ENCODE data around the gene PTPRD.

The PTPRD gene

DNA sequence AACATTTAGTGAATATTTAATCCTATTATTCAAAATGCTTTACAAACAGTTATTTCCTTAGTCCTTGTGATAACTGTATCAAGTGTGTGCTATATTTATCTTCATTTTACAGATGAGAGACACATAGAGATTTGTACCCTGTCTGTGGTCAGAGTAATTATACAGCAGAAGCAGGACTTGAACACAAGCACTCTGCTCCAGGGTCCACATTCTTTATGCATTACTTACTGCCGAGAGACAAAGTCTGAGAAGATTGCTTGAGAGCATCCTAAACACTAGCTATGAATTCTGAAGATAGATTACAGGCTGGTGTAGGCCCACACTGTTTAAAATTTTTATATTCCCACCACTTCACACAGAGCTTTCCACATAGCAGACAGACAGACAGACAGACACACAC lies 1887.2 kb downstream of the PTPRD start:
- Mint-ChIP-seq H3K4me3 (no peak overlapping the region), H3K27me3 (peaks cover 2% of the 10 kb centered on the region), H3K9me3 (no peaks in the 10 kb centered on the region), H3K4me1 (ENCODE audit: low read depth) (no peaks in the 10 kb centered on the region), H3K27ac (no peak overlapping the region), H3K36me3 (ENCODE audit: low read depth) (no peaks in the 10 kb centered on the region)

- Mint-ChIP-seq H3K4me3 (no peak overlapping the region), H3K27me3 (no peaks in the 10 kb centered on the region), H3K9me3 (no peaks in the 10 kb centered on the region), H3K27ac (no peak overlapping the region), H3K36me3 (ENCODE audit: low read depth) (no peaks in the 10 kb centered on the region), H3K4me1 (ENCODE audit: low read depth) (no peaks in the 10 kb centered on the region)
These were observed 1888.4 kb downstream of the PTPRD start for GRCh38 chr9:8724284-8725018.

DNA sequence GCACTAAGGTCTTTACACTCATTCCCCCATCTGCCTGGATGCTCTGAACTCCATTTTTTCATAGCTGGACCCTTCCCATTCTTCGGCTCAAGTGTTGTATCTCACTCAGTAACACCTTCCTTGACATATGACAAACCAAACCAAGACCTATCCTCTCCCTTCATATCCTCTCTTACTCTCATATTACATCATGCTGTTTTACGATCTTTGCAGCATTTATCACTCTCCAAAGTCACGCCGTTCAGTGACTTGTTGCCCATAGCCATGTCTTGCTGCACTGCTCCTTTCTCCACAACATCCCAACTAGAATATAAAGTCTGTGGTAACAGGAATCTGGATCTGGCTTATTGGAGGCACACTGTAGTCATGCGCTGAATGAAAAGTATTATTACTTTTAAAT lies 1889.6 kb downstream of the PTPRD start:
- no peaks in the 10 kb centered on the region for H3K9me3 Mint-ChIP-seq
- no peak overlapping the region for H3K4me3 Mint-ChIP-seq
- no peaks in the 10 kb centered on the region for H3K4me1 Mint-ChIP-seq (ENCODE audit: low read depth)
- H3K27me3 Mint-ChIP-seq, result no peaks in the 10 kb centered on the region
- no peaks in the 10 kb centered on the region for H3K36me3 Mint-ChIP-seq (ENCODE audit: low read depth)
- no peak overlapping the region for H3K27ac Mint-ChIP-seq

GRCh38 chr9:8719833-8720486 lies 1892.8 kb downstream of the PTPRD start:
- Mint-ChIP-seq H3K4me1 (ENCODE audit: low read depth) (no peaks in the 10 kb centered on the region), H3K9me3 (no peaks in the 10 kb centered on the region), H3K27ac (no peak overlapping the region), H3K36me3 (ENCODE audit: low read depth) (no peaks in the 10 kb centered on the region), H3K27me3 (no peaks in the 10 kb centered on the region), H3K4me3 (no peak overlapping the region)

DNA sequence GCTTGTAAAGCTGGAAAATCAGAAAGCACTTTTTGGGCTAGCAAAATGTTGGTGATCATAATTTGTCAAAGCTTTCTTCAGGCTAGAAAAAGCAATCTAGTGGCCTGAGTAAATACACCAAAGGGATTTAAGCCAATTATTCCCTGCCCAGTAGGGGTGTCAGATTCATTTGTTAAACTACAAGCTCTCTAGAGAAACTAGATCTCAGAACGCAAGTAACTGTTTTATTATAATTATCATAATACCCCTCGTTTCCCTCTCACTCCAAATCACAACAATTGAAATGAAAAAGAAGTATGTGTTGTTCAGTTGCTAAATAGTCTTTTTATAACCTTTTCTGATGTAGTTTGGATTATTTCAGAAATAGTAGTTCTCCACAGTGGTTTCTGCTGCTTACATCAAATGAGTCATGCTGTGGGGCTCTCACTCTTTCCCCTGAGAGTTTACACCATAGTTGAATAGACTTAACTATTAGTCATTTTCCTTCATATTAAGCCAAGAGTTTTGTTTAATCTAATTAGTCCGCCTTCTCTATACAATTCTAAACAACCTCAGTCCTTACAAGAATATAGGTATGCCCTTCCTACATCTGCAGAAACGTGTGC lies 1894.6 kb downstream of the PTPRD start:
- no peaks in the 10 kb centered on the region for H3K36me3 Mint-ChIP-seq (ENCODE audit: low read depth)
- H3K27ac Mint-ChIP-seq, result no peak overlapping the region
- no peak overlapping the region for H3K4me3 Mint-ChIP-seq
- H3K4me1 Mint-ChIP-seq (ENCODE audit: low read depth), result no peaks in the 10 kb centered on the region
- no peaks in the 10 kb centered on the region for H3K27me3 Mint-ChIP-seq
- peaks cover under 1% of the 10 kb centered on the region for H3K9me3 Mint-ChIP-seq

GRCh38 chr9:8717146-8717545 lies 1895.7 kb downstream of the PTPRD start:
- Mint-ChIP-seq H3K27ac (no peak overlapping the region), H3K9me3 (peaks cover 3% of the 10 kb centered on the region), H3K4me1 (ENCODE audit: low read depth) (no peaks in the 10 kb centered on the region), H3K27me3 (no peaks in the 10 kb centered on the region), H3K4me3 (no peak overlapping the region), H3K36me3 (ENCODE audit: low read depth) (no peaks in the 10 kb centered on the region)

- no peak overlapping the region for H3K4me3 Mint-ChIP-seq
- H3K36me3 Mint-ChIP-seq (ENCODE audit: low read depth), result no peaks in the 10 kb centered on the region
- H3K27ac Mint-ChIP-seq, result no peak overlapping the region
- H3K4me1 Mint-ChIP-seq (ENCODE audit: low read depth), result no peaks in the 10 kb centered on the region
- H3K27me3 Mint-ChIP-seq, result no peaks in the 10 kb centered on the region
- H3K9me3 Mint-ChIP-seq, result peaks cover 3% of the 10 kb centered on the region
These were observed 1897.0 kb downstream of the PTPRD start for GRCh38 chr9:8715788-8716187.

- Mint-ChIP-seq H3K4me1 (ENCODE audit: low read depth) (no peaks in the 10 kb centered on the region), H3K36me3 (ENCODE audit: low read depth) (no peaks in the 10 kb centered on the region), H3K9me3 (peaks cover 3% of the 10 kb centered on the region), H3K27me3 (no peaks in the 10 kb centered on the region), H3K4me3 (no peak overlapping the region), H3K27ac (no peak overlapping the region)
These were observed 1899.0 kb downstream of the PTPRD start for GRCh38 chr9:8713811-8714165.

GRCh38 chr9:8713149-8713810 lies 1899.5 kb downstream of the PTPRD start:
- no peaks in the 10 kb centered on the region for H3K4me1 Mint-ChIP-seq (ENCODE audit: low read depth)
- peaks cover 3% of the 10 kb centered on the region for H3K9me3 Mint-ChIP-seq
- no peak overlapping the region for H3K4me3 Mint-ChIP-seq
- H3K36me3 Mint-ChIP-seq (ENCODE audit: low read depth), result no peaks in the 10 kb centered on the region
- no peaks in the 10 kb centered on the region for H3K27me3 Mint-ChIP-seq
- H3K27ac Mint-ChIP-seq, result no peak overlapping the region

DNA sequence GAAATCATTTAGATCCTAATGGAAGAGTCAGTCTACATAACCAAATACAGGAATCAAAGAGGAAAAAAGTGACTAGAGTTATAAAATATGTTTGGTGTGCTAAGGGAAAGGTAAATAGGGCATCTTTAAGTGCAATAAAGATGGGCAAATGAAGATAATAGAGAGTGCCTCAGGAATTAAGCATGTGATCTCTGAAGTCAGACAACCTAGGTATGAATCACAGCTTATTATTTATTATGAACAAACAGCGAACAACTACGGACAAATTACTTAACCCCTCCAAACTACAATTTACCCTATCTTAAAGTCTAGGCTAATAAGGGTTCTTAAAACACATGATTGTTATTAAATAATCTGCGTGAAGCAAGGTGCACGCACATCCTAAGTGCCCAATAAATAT lies 1903.1 kb downstream of the PTPRD start:
- Mint-ChIP-seq H3K4me3 (no peak overlapping the region), H3K27ac (no peak overlapping the region), H3K9me3 (peaks cover 3% of the 10 kb centered on the region), H3K27me3 (no peaks in the 10 kb centered on the region), H3K4me1 (ENCODE audit: low read depth) (no peaks in the 10 kb centered on the region), H3K36me3 (ENCODE audit: low read depth) (no peaks in the 10 kb centered on the region)

DNA sequence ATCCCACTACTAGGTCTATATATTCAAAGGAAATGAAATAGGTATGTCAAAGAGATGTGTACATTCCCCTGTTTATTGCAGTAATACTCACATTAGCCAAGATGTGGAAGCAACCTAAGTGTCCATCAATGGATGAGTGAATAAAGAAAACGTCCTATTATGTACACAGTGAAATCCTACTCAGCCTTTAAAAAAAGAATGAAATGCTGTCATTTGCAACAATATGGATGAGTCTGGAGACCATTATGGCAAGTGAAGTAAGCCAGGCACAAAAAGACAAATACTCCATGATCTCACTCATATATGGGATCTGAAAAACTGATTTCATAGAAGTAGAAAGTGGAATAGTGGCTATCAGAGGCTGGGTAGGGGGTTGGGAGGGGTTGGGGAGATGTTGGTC lies 1904.1 kb downstream of the PTPRD start:
- Mint-ChIP-seq H3K4me1 (ENCODE audit: low read depth) (no peaks in the 10 kb centered on the region), H3K9me3 (peaks cover 3% of the 10 kb centered on the region), H3K27me3 (peaks cover 3% of the 10 kb centered on the region), H3K36me3 (ENCODE audit: low read depth) (no peaks in the 10 kb centered on the region), H3K27ac (no peak overlapping the region), H3K4me3 (no peak overlapping the region)

DNA sequence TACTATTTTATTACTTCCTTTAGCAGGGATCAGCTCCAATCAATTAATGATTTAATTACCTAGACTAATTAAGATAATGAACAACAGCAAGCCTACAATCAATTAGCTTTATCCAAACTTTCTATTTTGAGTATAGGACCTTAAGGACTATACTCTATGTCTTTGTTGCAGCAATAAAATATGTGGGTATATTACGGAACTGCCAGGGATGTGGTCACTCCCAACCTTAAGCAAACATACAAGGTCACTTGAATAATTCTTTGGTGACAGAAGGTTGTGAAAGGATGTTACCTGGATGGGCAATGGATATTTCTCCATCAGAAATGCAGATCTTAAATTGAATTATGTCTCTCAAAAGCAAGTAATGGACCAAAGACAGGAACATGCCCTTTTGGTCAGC lies 1905.8 kb downstream of the PTPRD start:
- no peaks in the 10 kb centered on the region for H3K9me3 Mint-ChIP-seq
- H3K27me3 Mint-ChIP-seq, result peaks cover 3% of the 10 kb centered on the region
- no peak overlapping the region for H3K27ac Mint-ChIP-seq
- no peaks in the 10 kb centered on the region for H3K36me3 Mint-ChIP-seq (ENCODE audit: low read depth)
- no peak overlapping the region for H3K4me3 Mint-ChIP-seq
- H3K4me1 Mint-ChIP-seq (ENCODE audit: low read depth), result no peaks in the 10 kb centered on the region

DNA sequence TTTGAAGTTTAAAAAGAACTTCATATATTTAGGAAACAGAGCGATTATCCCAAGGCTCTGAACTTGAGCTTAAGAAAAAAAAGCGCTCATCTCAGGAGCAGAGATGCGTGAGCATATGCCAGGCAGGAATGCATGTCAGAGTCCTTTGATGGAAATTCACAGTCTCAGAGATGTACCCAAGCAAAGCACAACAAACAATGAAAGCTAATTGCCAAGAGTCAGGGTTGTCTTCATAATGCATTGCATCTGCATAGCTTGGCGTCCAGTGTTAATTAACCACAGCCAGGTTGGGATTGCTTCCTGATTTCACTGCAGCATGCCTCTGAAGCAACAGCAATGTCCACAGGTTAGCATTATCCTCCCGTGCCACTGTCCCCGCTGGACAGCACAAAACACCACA lies 1906.3 kb downstream of the PTPRD start:
- Mint-ChIP-seq H3K9me3 (no peaks in the 10 kb centered on the region), H3K4me3 (no peak overlapping the region), H3K27me3 (peaks cover 3% of the 10 kb centered on the region), H3K27ac (no peak overlapping the region), H3K4me1 (ENCODE audit: low read depth) (no peaks in the 10 kb centered on the region), H3K36me3 (ENCODE audit: low read depth) (no peaks in the 10 kb centered on the region)

- Mint-ChIP-seq H3K36me3 (ENCODE audit: low read depth) (no peaks in the 10 kb centered on the region), H3K9me3 (no peaks in the 10 kb centered on the region), H3K4me1 (ENCODE audit: low read depth) (no peaks in the 10 kb centered on the region), H3K27ac (no peak overlapping the region), H3K27me3 (peaks cover 3% of the 10 kb centered on the region), H3K4me3 (no peak overlapping the region)
These were observed 1906.9 kb downstream of the PTPRD start for GRCh38 chr9:8705861-8706260.

DNA sequence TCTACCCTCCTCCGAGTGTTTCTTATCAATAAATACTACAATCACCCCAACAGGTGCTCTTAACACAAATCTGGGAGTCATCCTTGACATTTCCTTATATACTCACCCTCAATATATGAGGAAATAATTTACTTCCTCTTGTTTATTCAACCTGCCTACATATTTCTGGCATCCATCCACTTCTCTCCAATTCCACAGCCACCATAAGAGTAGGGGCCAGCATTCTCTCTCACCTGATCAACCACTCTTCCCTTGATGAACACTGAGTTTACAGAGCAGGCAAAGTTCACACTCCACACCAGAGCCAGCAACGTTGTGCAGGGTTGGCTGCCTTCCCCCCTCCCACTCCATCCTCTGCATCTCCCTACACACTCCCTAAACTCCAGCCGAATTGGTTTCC lies 1908.9 kb downstream of the PTPRD start:
- Mint-ChIP-seq H3K9me3 (no peaks in the 10 kb centered on the region), H3K36me3 (ENCODE audit: low read depth) (no peaks in the 10 kb centered on the region), H3K4me1 (ENCODE audit: low read depth) (no peaks in the 10 kb centered on the region), H3K27me3 (peaks cover 3% of the 10 kb centered on the region), H3K27ac (no peak overlapping the region), H3K4me3 (no peak overlapping the region)
